RWPE1 (cell line): ENCODE results near the gene LRRC74B.
"Not testable (repeated sequence)": the region's sequence is repeated elsewhere in the genome, so short reads cannot be mapped to it uniquely, and the experiment has no call there.

Experiments used
- CTCF ChIA-PET: fragments of 350-600 bp; sonication (Branson Sonifier 250); formaldehyde crosslinking; extraction: SDS; loops from one replicate; lab custom pipeline; 2021; lab: Yijun Ruan, JAX
- POLR2A ChIA-PET: fragments of 400-600 bp; formaldehyde crosslinking; extraction: SDS; loops from one replicate; lab custom pipeline; 2020; ENCODE audit warnings: antibody characterized with exemption; ENCODE audit not compliant: low non-redundant PET; lab: Yijun Ruan, JAX
- DNase-seq: peaks from one replicate; pipeline ENCODE4 v3.0.0; 2012; ENCODE audit warnings: low spot score
- H3K27ac ChIP-seq: fragments of 450-650 bp; 2 replicates; pipeline ENCODE4 v1.5.1; 2017
- TF ChIP-seq, protein P1 (sequence below): fragments of 450-650 bp; conservative IDR thresholded peaks from 2 replicates; pipeline ENCODE4 v1.5.1; 2017; ENCODE audit warnings: low read depth, mild to moderate bottlenecking

Gene LRRC74B

DNA sequence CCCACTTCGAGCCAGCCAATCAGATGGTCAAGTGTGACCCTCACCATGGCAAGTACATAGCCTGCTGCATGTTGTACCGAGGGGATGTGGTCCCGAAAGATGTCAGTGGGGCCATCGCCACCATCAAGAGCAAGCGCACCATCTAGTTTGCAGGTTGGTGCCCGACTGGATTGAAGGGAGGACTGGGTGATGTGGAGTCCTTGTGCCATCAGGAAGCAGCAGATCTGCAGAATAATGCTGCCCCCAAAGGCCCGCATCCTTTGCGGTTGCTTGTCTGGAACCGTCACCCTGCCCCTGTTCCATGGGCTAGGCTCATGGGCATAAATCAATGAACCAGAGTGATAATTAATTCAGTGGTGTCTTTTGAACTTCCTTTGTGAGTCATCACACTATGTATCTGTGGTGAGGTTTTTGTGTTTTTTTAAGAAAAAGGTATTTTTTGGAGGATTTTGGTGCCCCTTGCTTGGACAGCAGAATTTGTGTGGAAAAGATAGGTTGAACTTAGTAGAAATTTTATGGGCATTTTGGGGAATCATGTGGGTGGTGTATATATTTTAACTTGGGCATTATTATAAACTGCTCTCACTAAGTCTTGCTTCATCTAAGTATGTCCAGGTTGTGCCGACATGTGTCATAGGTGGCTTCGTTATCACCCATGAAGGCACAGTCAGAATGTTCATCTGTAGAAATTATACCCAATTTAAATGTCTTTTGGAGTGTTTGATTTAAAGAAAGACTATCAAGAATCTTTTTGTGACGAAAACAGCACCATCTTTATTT lies 22.3 kb downstream of the LRRC74B start:
- TF ChIP-seq, protein P1, sequence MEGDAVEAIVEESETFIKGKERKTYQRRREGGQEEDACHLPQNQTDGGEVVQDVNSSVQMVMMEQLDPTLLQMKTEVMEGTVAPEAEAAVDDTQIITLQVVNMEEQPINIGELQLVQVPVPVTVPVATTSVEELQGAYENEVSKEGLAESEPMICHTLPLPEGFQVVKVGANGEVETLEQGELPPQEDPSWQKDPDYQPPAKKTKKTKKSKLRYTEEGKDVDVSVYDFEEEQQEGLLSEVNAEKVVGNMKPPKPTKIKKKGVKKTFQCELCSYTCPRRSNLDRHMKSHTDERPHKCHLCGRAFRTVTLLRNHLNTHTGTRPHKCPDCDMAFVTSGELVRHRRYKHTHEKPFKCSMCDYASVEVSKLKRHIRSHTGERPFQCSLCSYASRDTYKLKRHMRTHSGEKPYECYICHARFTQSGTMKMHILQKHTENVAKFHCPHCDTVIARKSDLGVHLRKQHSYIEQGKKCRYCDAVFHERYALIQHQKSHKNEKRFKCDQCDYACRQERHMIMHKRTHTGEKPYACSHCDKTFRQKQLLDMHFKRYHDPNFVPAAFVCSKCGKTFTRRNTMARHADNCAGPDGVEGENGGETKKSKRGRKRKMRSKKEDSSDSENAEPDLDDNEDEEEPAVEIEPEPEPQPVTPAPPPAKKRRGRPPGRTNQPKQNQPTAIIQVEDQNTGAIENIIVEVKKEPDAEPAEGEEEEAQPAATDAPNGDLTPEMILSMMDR: no peak
- H3K27ac ChIP-seq: no peak overlapping the region
- DNase-seq: no peak
- ChIA-PET CTCF (no interaction called here), POLR2A (no interaction called here)

DNA sequence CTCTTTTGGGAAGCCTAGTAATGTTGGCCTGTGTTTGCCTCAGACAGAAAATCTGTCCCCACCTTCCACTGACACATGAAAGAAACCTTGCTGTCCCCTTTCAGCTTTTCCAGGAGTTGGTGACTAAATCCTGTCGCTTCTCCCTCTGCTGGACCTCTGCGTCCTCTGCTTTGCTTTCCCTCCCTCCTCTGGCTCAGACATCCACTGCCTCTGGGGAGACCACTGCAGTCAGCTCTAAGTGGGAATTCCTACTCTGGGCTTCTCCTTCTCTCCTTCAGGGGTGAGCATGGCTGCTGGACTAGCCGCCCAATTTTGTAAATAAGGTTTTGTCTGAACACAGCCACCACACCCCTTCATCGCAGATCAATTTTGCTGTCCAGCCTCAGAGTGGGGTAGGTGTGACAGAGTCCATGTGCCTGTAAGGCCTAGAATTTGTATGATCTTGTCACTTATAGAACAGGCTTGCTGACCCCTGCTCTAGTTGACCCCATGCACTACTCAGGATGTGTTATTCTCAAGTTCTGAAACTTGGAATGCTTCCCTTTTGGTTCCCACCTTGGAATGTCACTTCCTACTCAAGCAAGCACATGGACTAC lies 23.0 kb downstream of the LRRC74B start:
- TF ChIP-seq, protein P1: no peak
- no peak overlapping the region for H3K27ac ChIP-seq
- ChIA-PET POLR2A (no interaction called here), CTCF (no interaction called here)
- no peak for DNase-seq

DNA sequence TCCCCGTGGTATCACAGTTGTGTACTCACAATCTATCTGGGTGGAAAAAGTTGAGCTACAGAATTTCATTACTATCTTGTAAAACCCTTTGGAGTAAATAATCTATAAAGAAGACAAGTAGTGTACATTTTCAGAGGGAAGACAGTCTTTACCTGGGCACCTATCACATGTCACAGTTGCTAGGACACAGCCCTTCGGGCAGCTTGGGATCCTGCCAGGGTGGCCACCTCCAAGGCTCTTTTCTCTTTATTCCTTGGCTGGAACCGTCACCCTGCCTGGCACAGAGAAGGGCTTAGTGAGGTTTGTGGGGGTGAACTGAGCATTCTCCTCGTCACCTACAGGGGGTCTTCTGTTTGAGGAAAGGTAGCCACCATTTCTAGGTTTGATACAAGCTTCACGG lies 23.6 kb downstream of the LRRC74B start:
- ChIA-PET CTCF (interaction anchor here (0.7 kb wide), 1 partner anchor 18 kb away, joined by 4 read pairs; no protein-coding TSS in a partner anchor), POLR2A (no interaction called here)
- TF ChIP-seq, protein P1: no peak
- no peak overlapping the region for H3K27ac ChIP-seq
- DNase-seq: no peak

- H3K27ac ChIP-seq: no peak overlapping the region
- ChIA-PET CTCF (no interaction called here), POLR2A (no interaction called here)
- TF ChIP-seq, protein P1: no peak
- no peak for DNase-seq
Observed at GRCh38 chr22:21070690-21071615, 25.2 kb downstream of the LRRC74B start.

- DNase-seq, H3K27ac ChIP-seq, CTCF ChIA-PET, POLR2A ChIA-PET: not testable (repeated sequence)
Observed at GRCh38 chr22:21071796-21072195, 26.1 kb downstream of the LRRC74B start.

DNA sequence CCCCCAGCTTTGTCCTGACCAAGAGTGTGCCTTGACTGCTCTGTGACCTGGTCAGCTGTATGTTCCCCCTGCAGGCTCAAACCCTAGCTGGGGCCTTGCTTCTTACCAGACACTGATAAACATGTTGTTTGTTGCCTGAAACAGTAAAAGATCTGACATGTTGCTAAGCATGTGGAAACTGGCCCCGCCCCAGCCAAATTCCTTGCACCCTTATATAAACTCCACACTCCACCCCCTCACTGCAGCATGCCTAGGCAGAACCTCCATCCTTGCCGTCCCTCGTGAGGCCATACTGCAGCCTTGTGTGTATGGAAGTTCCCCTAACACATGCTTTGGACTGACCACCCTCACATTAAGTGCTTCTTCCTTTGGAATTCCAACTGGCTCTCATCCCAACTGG lies 27.3 kb downstream of the LRRC74B start:
- ChIA-PET POLR2A (no interaction called here), CTCF (no interaction called here)
- DNase-seq: no peak
- no peak overlapping the region for H3K27ac ChIP-seq
- TF ChIP-seq, protein P1: no peak
